Neural progenitor cell (in vitro differentiated cells): ENCODE results near the gene AKAP9. TPM values are rescaled to one million over a fixed set of nuclear protein-coding genes. Genes with fewer than 3 reads are reported as not detected.

Source experiments
- DNase-seq: peaks from one replicate; pipeline ENCODE4 v3.0.0-alpha.2; 2016; ENCODE audit warnings: low spot score
- H2AFZ ChIP-seq: fragments of 200-600 bp; sonication (generic); replicated peaks from 2 replicates; pipeline ENCODE4 v1.6.1; 2016; ENCODE audit warnings: antibody characterized with exemption
- H3F3A ChIP-seq: fragments of 200-600 bp; sonication (generic); 2 replicates; pipeline ENCODE4 v1.6.1; 2016; ENCODE audit warnings: antibody characterized with exemption, low read depth
- H3K27ac ChIP-seq: fragments of 200-600 bp; sonication (generic); 2 replicates; pipeline ENCODE4 v1.5.1; 2016; ENCODE audit warnings: mild to moderate bottlenecking
- H3K27me3 ChIP-seq: fragments of 200-600 bp; sonication (generic); 2 replicates; pipeline ENCODE4 v1.6.1; 2016; ENCODE audit warnings: mild to moderate bottlenecking, moderate library complexity
- H3K36me3 ChIP-seq: fragments of 200-600 bp; sonication (generic); 2 replicates; pipeline ENCODE4 v1.5.1; 2016
- H3K4me1 ChIP-seq: fragments of 200-600 bp; sonication (generic); 2 replicates; pipeline ENCODE4 v1.6.1; 2016; ENCODE audit warnings: mixed run types
- H3K4me2 ChIP-seq: fragments of 200-600 bp; sonication (generic); 2 replicates; pipeline ENCODE4 v1.6.1; 2016
- H3K4me3 ChIP-seq: fragments of 200-600 bp; sonication (generic); 2 replicates; pipeline ENCODE4 v1.5.1; 2016
- H3K79me2 ChIP-seq: fragments of 200-600 bp; sonication (generic); 2 replicates; pipeline ENCODE4 v1.6.1; 2016; ENCODE audit warnings: low read depth
- H3K9ac ChIP-seq: fragments of 200-600 bp; sonication (generic); 2 replicates; pipeline ENCODE4 v1.6.1; 2016
- H3K9me3 ChIP-seq: fragments of 200-600 bp; sonication (generic); 2 replicates; pipeline ENCODE4 v1.5.1; 2016; ENCODE audit warnings: low read depth
- H4K20me1 ChIP-seq: fragments of 200-600 bp; sonication (generic); 2 replicates; pipeline ENCODE4 v1.6.1; 2016; ENCODE audit warnings: low read depth
- H3K27ac Mint-ChIP-seq: 3 replicates; pipeline ENCODE4 v1.8.0; 2021; ENCODE audit warnings: mixed read lengths
- H3K27me3 Mint-ChIP-seq: 2 replicates; pipeline ENCODE4 v1.8.0; 2022; ENCODE audit warnings: low read depth, mild to moderate bottlenecking, inconsistent platforms, moderate library complexity, mixed read lengths; ENCODE audit not compliant: insufficient read depth
- H3K36me3 Mint-ChIP-seq: 3 replicates; pipeline ENCODE4 v1.8.0; 2021; ENCODE audit warnings: mixed read lengths
- H3K4me1 Mint-ChIP-seq: 3 replicates; pipeline ENCODE4 v1.8.0; 2021; ENCODE audit warnings: mixed read lengths
- H3K4me3 Mint-ChIP-seq: 3 replicates; pipeline ENCODE4 v1.8.0; 2021; ENCODE audit warnings: mild to moderate bottlenecking, moderate library complexity, mixed read lengths
- H3K9me3 Mint-ChIP-seq: 3 replicates; pipeline ENCODE4 v1.8.0; 2020; ENCODE audit warnings: mixed read lengths
- EZH2 ChIP-seq: fragments of 200-600 bp; sonication (generic); IDR thresholded peaks from 2 replicates; pipeline ENCODE4 v1.6.1; 2017; ENCODE audit warnings: antibody characterized with exemption, mild to moderate bottlenecking, moderate library complexity
- EZH2phosphoT487 ChIP-seq: fragments of 200-600 bp; sonication (generic); IDR thresholded peaks from 2 replicates; pipeline ENCODE4 v1.6.1; 2017; ENCODE audit warnings: antibody characterized with exemption
- total RNA-seq: library from RNA; depleted of rRNA; stranded (reverse); fragments of >200 nt; gene quantifications from 2 replicates; pipeline ENCODE4 v1.2.3, GENCODE V29; 2015; ENCODE audit warnings: low replicate concordance
- TF ChIP-seq, protein P1 (sequence below): fragments of 200-600 bp; sonication (generic); IDR thresholded peaks from 2 replicates; pipeline ENCODE4 v1.5.1; 2017; ENCODE audit warnings: antibody characterized with exemption, mild to moderate bottlenecking

Gene AKAP9
- total RNA-seq, 1 donor from 2014 or later, result 93.4 TPM

- Histone ChIP-seq H3K27me3 (no peaks in the 10 kb centered on the region), H2AFZ (no peak overlapping the region), H3F3A (peaks cover 19% of the 10 kb centered on the region), H3K4me1 (peaks cover 24% of the 10 kb centered on the region), H3K79me2 (peaks cover 68% of the 10 kb centered on the region), H4K20me1 (peaks cover 38% of the 10 kb centered on the region), H3K4me2 (no peak overlapping the region), H3K4me3 (peak overlapping the region; percentile 95), H3K9me3 (no peaks in the 10 kb centered on the region), H3K36me3 (peaks cover 34% of the 10 kb centered on the region), H3K27ac (no peak overlapping the region), H3K9ac (no peak overlapping the region)
- no peak for DNase-seq
- Mint-ChIP-seq H3K27ac (no peak overlapping the region), H3K9me3 (peaks cover 4% of the 10 kb centered on the region), H3K36me3 (peaks cover 39% of the 10 kb centered on the region), H3K27me3 (peaks cover 9% of the 10 kb centered on the region), H3K4me3 (no peak overlapping the region), H3K4me1 (peaks cover 30% of the 10 kb centered on the region)
- TF ChIP-seq EZH2, result no peak
Measured at GRCh38 chr7:92131093-92131492, 190.4 kb downstream of the AKAP9 start.

GRCh38 chr7:92131764-92132330, 191.2 kb downstream of the AKAP9 start:
- peak overlapping the region; percentile 81 for H3K4me2 ChIP-seq
- peak overlapping the region; percentile 95 for H3K4me3 ChIP-seq
- Mint-ChIP-seq H3K36me3 (peaks cover 36% of the 10 kb centered on the region), H3K4me1 (peaks cover 31% of the 10 kb centered on the region), H3K9me3 (peaks cover 5% of the 10 kb centered on the region), H3K27ac (no peak overlapping the region), H3K27me3 (peaks cover 11% of the 10 kb centered on the region), H3K4me3 (peak overlapping the region; percentile 66)
- H3K9ac ChIP-seq, result no peak overlapping the region
- peaks cover 38% of the 10 kb centered on the region for H4K20me1 ChIP-seq
- TF ChIP-seq EZH2 (no peak), EZH2phosphoT487 (no peak)
- TF ChIP-seq, protein P1, sequence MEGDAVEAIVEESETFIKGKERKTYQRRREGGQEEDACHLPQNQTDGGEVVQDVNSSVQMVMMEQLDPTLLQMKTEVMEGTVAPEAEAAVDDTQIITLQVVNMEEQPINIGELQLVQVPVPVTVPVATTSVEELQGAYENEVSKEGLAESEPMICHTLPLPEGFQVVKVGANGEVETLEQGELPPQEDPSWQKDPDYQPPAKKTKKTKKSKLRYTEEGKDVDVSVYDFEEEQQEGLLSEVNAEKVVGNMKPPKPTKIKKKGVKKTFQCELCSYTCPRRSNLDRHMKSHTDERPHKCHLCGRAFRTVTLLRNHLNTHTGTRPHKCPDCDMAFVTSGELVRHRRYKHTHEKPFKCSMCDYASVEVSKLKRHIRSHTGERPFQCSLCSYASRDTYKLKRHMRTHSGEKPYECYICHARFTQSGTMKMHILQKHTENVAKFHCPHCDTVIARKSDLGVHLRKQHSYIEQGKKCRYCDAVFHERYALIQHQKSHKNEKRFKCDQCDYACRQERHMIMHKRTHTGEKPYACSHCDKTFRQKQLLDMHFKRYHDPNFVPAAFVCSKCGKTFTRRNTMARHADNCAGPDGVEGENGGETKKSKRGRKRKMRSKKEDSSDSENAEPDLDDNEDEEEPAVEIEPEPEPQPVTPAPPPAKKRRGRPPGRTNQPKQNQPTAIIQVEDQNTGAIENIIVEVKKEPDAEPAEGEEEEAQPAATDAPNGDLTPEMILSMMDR, result no peak
- H3K79me2 ChIP-seq, result peaks cover 64% of the 10 kb centered on the region
- no peaks in the 10 kb centered on the region for H3K9me3 ChIP-seq
- peaks cover 24% of the 10 kb centered on the region for H3K4me1 ChIP-seq
- peaks cover 19% of the 10 kb centered on the region for H3F3A ChIP-seq
- no peak overlapping the region for H2AFZ ChIP-seq
- H3K27ac ChIP-seq, result no peak overlapping the region
- no peak for DNase-seq
- no peaks in the 10 kb centered on the region for H3K27me3 ChIP-seq
- H3K36me3 ChIP-seq, result peaks cover 33% of the 10 kb centered on the region

DNA sequence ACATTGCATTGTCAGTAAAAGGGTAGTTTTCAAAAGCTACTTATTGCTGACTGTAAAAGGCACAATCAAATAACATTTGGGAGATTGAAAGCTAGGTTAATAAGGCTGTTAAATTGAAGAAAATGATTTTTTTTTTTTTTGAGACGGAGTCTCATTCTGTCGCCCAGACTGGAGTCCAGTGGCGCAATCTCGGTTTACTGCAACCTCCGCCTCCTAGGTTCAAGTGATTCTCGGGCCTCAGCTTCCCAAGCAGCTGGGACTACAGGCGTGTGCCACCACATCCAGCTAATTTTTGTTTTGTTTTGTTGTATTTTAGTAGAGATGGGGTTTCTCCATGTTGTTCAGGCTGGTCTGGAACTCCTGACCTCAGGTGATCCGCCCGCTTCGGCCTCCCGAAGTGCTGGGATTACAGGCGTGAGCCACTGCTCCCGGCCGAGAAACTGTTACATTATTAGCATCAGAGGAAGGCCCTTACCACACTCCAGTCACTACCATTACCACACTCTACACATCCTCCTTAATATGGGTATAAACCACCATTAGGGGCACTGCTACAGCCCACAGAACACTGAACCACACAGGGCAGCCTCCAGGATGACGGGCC, 192.6 kb downstream of the AKAP9 start:
- Histone ChIP-seq H2AFZ (peak overlapping the region; percentile 99), H4K20me1 (peaks cover 38% of the 10 kb centered on the region), H3K27ac (no peak overlapping the region), H3F3A (peaks cover 19% of the 10 kb centered on the region), H3K27me3 (no peaks in the 10 kb centered on the region), H3K4me2 (peak overlapping the region; percentile 81), H3K4me1 (peaks cover 24% of the 10 kb centered on the region), H3K9me3 (no peaks in the 10 kb centered on the region), H3K79me2 (peaks cover 59% of the 10 kb centered on the region), H3K4me3 (peak overlapping the region; percentile 95), H3K36me3 (peaks cover 27% of the 10 kb centered on the region), H3K9ac (peak overlapping the region; percentile 11)
- H3K9me3 Mint-ChIP-seq, result peaks cover 5% of the 10 kb centered on the region
- peaks cover 31% of the 10 kb centered on the region for H3K4me1 Mint-ChIP-seq
- TF ChIP-seq EZH2, result no peak
- no peak for TF ChIP-seq EZH2phosphoT487
- TF ChIP-seq, protein P1, result no peak
- peak overlapping the region; percentile 99 for H3K4me3 Mint-ChIP-seq
- DNase-seq, result no peak
- H3K27ac Mint-ChIP-seq, result peak overlapping the region; percentile 70
- peaks cover 30% of the 10 kb centered on the region for H3K36me3 Mint-ChIP-seq
- H3K27me3 Mint-ChIP-seq, result peaks cover 11% of the 10 kb centered on the region

- peak overlapping the region; percentile 96 for H3K27ac ChIP-seq
- Mint-ChIP-seq H3K27ac (peak overlapping the region; percentile 70), H3K4me1 (peaks cover 31% of the 10 kb centered on the region), H3K27me3 (peaks cover 11% of the 10 kb centered on the region), H3K36me3 (peaks cover 28% of the 10 kb centered on the region), H3K4me3 (peak overlapping the region; percentile 99), H3K9me3 (peaks cover 5% of the 10 kb centered on the region)
- TF ChIP-seq, protein P1, result peak; percentile 93
- no peak for TF ChIP-seq EZH2phosphoT487
- TF ChIP-seq EZH2, result no peak
- H3K36me3 ChIP-seq, result peaks cover 27% of the 10 kb centered on the region
- peak overlapping the region; percentile 99 for H2AFZ ChIP-seq
- H3K4me1 ChIP-seq, result peaks cover 24% of the 10 kb centered on the region
- H4K20me1 ChIP-seq, result peaks cover 38% of the 10 kb centered on the region
- H3K27me3 ChIP-seq, result no peaks in the 10 kb centered on the region
- peaks cover 19% of the 10 kb centered on the region for H3F3A ChIP-seq
- peak overlapping the region; percentile 93 for H3K9ac ChIP-seq
- peaks cover 55% of the 10 kb centered on the region for H3K79me2 ChIP-seq
- DNase-seq, result peak; percentile 92
- no peaks in the 10 kb centered on the region for H3K9me3 ChIP-seq
- peak overlapping the region; percentile 81 for H3K4me2 ChIP-seq
- peak overlapping the region; percentile 95 for H3K4me3 ChIP-seq
Measured at GRCh38 chr7:92133737-92134270, 193.1 kb downstream of the AKAP9 start.
